Measurements from ENCODE around the gene TC2N. TPM values are rescaled to one million over a fixed set of nuclear protein-coding genes. Genes with fewer than 3 reads are reported as not detected.

Gene TC2N
- total RNA-seq, 2 donors from 2014 or later = 67.6 to 93.4 TPM

GRCh38 chr14:91754819-91755218, 112.5 kb downstream of the TC2N start:
- Histone ChIP-seq H3K4me3 (no peak overlapping the region), H3K27ac (peak overlapping the region; percentile 73), H3K27me3 (no peaks in the 10 kb centered on the region), H3K4me1 (peaks cover 4% of the 10 kb centered on the region), H3K9ac (ENCODE audit: low read depth in 2 of 2, low read length in 2 of 2) (no peak overlapping the region), H3K36me3 (no peaks in the 10 kb centered on the region), H3K9me3 (no peaks in the 10 kb centered on the region)
- DNase-seq = peak; percentile 62
- no peak for TF ChIP-seq CTCF (IDR thresholded peaks at IDR 0.05)
- intact Hi-C loops (cut with DNase I) = no loop called here

- H3K9ac ChIP-seq (ENCODE audit: low read depth in 2 of 2, low read length in 2 of 2) = no peak overlapping the region
- no peaks in the 10 kb centered on the region for H3K36me3 ChIP-seq
- no peak for TF ChIP-seq CTCF (IDR thresholded peaks at IDR 0.05)
- no peaks in the 10 kb centered on the region for H3K9me3 ChIP-seq
- peaks cover 4% of the 10 kb centered on the region for H3K4me1 ChIP-seq
- H3K4me3 ChIP-seq = no peak overlapping the region
- no peak for DNase-seq
- no peaks in the 10 kb centered on the region for H3K27me3 ChIP-seq
- intact Hi-C loops (cut with DNase I) = no loop called here
- peak overlapping the region; percentile 73 for H3K27ac ChIP-seq
Measured at GRCh38 chr14:91754185-91754584, 113.2 kb downstream of the TC2N start.

- intact Hi-C loops (cut with DNase I) = no loop called here
- Histone ChIP-seq H3K9ac (ENCODE audit: low read depth in 2 of 2, low read length in 2 of 2) (no peak overlapping the region), H3K27ac (no peak overlapping the region)
Measured at GRCh38 chr14:91753501-91754128, 113.7 kb downstream of the TC2N start.

GRCh38 chr14:91752961-91753360, 114.4 kb downstream of the TC2N start:
- intact Hi-C loops (cut with DNase I) = no loop called here
- DNase-seq = no peak
- Histone ChIP-seq H3K4me3 (no peak overlapping the region), H3K36me3 (no peaks in the 10 kb centered on the region), H3K9ac (ENCODE audit: low read depth in 2 of 2, low read length in 2 of 2) (no peak overlapping the region), H3K4me1 (peaks cover 4% of the 10 kb centered on the region), H3K27me3 (no peaks in the 10 kb centered on the region), H3K9me3 (no peaks in the 10 kb centered on the region), H3K27ac (no peak overlapping the region)
- TF ChIP-seq CTCF (IDR thresholded peaks at IDR 0.05) = no peak

More at GRCh38 chr14:91753501-91754128, 113.7 kb downstream of the TC2N start:
- Histone ChIP-seq H3K4me3 (no peak overlapping the region), H3K4me1 (peaks cover 4% of the 10 kb centered on the region), H3K9me3 (no peaks in the 10 kb centered on the region), H3K27me3 (no peaks in the 10 kb centered on the region), H3K36me3 (no peaks in the 10 kb centered on the region)
- no peak for TF ChIP-seq CTCF (IDR thresholded peaks at IDR 0.05)
- no peak for DNase-seq

- H3K9me3 ChIP-seq = no peaks in the 10 kb centered on the region
- intact Hi-C loops (cut with DNase I) = no loop called here
- H3K27ac ChIP-seq = no peak overlapping the region
- H3K9ac ChIP-seq (ENCODE audit: low read depth in 2 of 2, low read length in 2 of 2) = no peak overlapping the region
- H3K4me1 ChIP-seq = peaks cover 4% of the 10 kb centered on the region
- no peak for DNase-seq
- no peaks in the 10 kb centered on the region for H3K36me3 ChIP-seq
- no peaks in the 10 kb centered on the region for H3K27me3 ChIP-seq
- TF ChIP-seq CTCF (IDR thresholded peaks at IDR 0.05) = no peak
- no peak overlapping the region for H3K4me3 ChIP-seq
Measured at GRCh38 chr14:91751719-91752118, 115.6 kb downstream of the TC2N start.
